ENCODE data around the gene SATB2. TPM values are rescaled to one million over a fixed set of nuclear protein-coding genes. Genes with fewer than 3 reads are reported as not detected.

SATB2 gene
- total RNA-seq, 8 experiments from 2014 or later = 1.1 to 81.9 (median 5.5) TPM

DNA sequence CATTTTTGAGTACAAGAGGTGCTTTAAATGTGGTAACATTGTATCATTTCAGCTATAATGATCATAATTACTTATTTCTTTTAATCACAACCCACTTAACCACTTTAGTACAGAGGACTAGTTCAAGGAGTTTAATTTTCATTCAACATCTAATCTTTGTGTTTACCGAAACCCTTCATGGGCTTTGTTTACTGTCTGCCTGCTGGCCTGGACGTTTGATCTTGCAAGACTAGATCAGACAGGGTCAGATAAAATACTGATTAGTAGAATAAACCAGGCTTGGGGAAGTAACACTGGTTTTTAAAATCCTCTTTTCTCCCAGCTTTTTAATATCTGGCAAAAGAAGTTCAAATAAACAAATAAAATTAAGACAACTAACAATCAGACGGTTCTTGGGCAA is 93.6 kb downstream of the SATB2 start:
- no peak overlapping the region for H3K4me3 ChIP-seq
- H3K27ac ChIP-seq = no peak overlapping the region
- in situ Hi-C loops (cut with MboI; ENCODE audit: low pct_unique_long_range_greater_than_20kb in 2 of 9, low sequenced_read_pairs in 9 of 9, unreplicated experiment in 9 of 9) = no loop called here
- H3K4me1 ChIP-seq (replicated peaks in 1 of 2) = no peaks in the 10 kb centered on the region
- 81 to 96% (median 92%) methylated on average over 2 to 3 of the region's 3 CpGs; no CpG with 5 or more reads in 1 of the 10 experiments for WGBS, 10 experiments
- no peak for ATAC-seq (replicated peaks in 6 of 8)

DNA sequence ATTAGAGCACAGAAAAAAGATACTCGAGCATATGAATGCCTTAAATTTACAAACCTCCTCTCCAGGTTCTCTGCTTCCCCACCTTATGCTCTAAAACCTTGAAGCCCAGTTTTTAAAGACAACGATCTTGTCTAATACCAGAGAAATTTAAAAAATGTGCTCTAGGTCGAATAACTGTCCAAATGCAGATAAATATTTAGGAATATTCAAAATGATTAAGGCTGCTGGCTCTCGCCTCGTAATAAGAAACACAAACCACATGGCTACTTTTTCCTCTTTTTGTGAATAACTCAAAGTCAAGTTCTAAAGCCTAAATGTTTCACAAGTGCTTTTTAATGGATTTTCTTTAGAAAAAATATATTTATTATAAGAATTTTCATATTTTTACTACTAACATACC is 101.3 kb downstream of the SATB2 start:
- Histone ChIP-seq H3K27ac (no peak overlapping the region), H3K4me1 (replicated peaks in 1 of 2) (no peaks in the 10 kb centered on the region), H3K4me3 (no peak overlapping the region)
- 6 to 96% (median 79%) methylated on average over 3 to 5 of the region's 5 CpGs; no CpG with 5 or more reads in 1 of the 10 experiments for WGBS, 10 experiments
- ATAC-seq (replicated peaks in 6 of 8) = no peak
- in situ Hi-C loops (cut with MboI; ENCODE audit: low pct_unique_long_range_greater_than_20kb in 2 of 9, low sequenced_read_pairs in 9 of 9, unreplicated experiment in 9 of 9) = no loop called here

DNA sequence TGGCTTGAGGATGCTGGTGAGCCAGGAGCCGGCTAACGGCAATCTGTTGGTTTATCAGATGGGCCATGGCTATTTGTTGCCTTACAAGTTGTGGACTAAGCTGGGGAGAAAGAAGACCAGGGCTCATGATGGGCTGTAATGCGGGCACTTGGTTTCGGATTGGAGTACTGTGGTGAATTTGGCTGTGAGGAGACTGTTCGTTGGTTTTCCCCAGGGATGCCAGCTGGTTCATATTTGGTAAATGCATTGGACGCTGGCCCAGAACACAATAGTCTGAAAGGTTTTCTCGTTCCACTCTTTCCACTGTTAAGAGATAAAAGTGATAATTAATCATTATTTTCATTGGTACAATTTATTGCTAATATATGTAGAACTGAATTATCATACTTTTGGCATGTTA is 108.9 kb downstream of the SATB2 start:
- H3K27ac ChIP-seq = no peak overlapping the region
- ATAC-seq (replicated peaks in 6 of 8) = no peak
- WGBS, 10 experiments = 43 to 96% (median 90%) methylated on average over 2 to 7 of the region's 7 CpGs; no CpG with 5 or more reads in 2 of the 10 experiments
- no peak overlapping the region for H3K4me3 ChIP-seq
- in situ Hi-C loops (cut with MboI; ENCODE audit: low pct_unique_long_range_greater_than_20kb in 2 of 9, low sequenced_read_pairs in 9 of 9, unreplicated experiment in 9 of 9) = no loop called here
- H3K4me1 ChIP-seq (replicated peaks in 1 of 2) = no peaks in the 10 kb centered on the region

DNA sequence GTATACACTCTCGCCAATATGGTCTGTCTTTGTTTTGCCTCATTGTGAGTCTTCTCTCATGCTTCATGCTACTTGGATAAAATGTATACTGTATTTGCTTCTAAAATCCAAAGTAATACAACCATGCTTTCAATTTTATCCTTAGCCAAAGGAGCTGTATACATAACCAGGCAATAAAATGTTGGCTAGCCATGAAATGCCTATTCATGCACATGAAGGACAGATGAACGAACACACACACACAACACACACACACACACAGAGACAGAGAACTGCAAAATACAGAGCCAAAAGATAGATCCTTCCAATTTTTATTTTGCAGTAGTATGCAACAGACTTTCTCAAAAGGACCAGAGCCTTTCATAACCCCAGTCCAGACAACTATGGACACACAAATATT is 113.7 kb downstream of the SATB2 start:
- Histone ChIP-seq H3K27ac (no peak overlapping the region), H3K4me1 (replicated peaks in 1 of 2) (peaks cover 0 to 2% of the 10 kb centered on the region in 2 donors), H3K4me3 (no peak overlapping the region)
- no peak for ATAC-seq (replicated peaks in 6 of 8)
- in situ Hi-C loops (cut with MboI; ENCODE audit: low pct_unique_long_range_greater_than_20kb in 2 of 9, low sequenced_read_pairs in 9 of 9, unreplicated experiment in 9 of 9) = no loop called here
- WGBS, 10 experiments = 83 to 100% (median 100%) methylated on average over 1 to 2 of the region's 2 CpGs; no CpG with 5 or more reads in 2 of the 10 experiments

DNA sequence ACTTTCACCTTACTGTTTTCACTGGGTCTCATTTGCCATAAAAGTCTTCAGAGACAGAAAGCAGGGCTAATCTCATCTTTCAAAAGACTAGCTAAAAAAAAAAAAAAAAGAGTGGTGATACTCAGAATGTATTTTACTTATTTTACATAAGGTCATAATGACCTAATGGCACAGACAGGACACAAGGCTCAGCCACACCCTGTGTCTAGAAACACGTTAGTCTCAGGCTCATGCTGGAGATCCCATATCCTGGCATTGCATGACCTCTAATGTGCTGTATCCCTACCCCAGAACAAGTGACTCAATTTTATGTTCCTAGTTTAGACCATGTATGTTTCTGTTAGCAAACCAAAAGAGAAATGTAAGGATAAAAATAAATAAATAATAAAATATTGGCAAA is 115.4 kb downstream of the SATB2 start:
- ATAC-seq (replicated peaks in 6 of 8) = peak in 2 of 8 experiments; percentile 90 to 92
- no peak overlapping the region for H3K4me3 ChIP-seq
- no peak overlapping the region for H3K27ac ChIP-seq
- 0 to 77% (median 60%) methylated on average over 1 of the region's 1 CpG; no CpG with 5 or more reads in 3 of the 10 experiments for WGBS, 10 experiments
- H3K4me1 ChIP-seq (replicated peaks in 1 of 2) = peaks cover 0 to 2% of the 10 kb centered on the region in 2 donors
- in situ Hi-C loops (cut with MboI; ENCODE audit: low pct_unique_long_range_greater_than_20kb in 2 of 9, low sequenced_read_pairs in 9 of 9, unreplicated experiment in 9 of 9) = no loop called here

DNA sequence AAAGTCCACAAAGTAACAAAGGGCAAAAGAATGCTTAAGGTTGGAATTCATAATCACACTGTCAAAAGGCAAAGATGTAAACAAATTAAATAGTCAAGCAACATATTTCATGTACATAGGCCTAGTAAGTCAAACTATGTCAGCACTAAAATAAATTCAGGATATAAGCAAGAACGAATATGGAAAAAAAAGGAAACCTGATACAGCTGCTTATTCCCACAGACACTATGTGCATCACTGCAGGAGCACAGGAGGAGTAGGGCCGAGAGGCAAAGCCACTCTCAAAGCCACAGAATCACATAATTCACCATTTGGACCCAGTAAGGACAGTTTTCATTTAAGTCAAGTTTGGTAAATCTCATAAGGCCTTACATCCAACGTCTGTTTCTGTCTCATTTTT is 116.6 kb downstream of the SATB2 start:
- in situ Hi-C loops (cut with MboI; ENCODE audit: low pct_unique_long_range_greater_than_20kb in 2 of 9, low sequenced_read_pairs in 9 of 9, unreplicated experiment in 9 of 9) = no loop called here
- ATAC-seq (replicated peaks in 6 of 8) = peak in 3 of 8 experiments; percentile 52 to 90 (median 78)
- H3K4me1 ChIP-seq (replicated peaks in 1 of 2) = peaks cover 0 to 2% of the 10 kb centered on the region in 2 donors
- H3K4me3 ChIP-seq = no peak overlapping the region
- WGBS, 10 experiments = 0 to 100% (median 59%) methylated on average over 1 to 3 of the region's 3 CpGs
- no peak overlapping the region for H3K27ac ChIP-seq

DNA sequence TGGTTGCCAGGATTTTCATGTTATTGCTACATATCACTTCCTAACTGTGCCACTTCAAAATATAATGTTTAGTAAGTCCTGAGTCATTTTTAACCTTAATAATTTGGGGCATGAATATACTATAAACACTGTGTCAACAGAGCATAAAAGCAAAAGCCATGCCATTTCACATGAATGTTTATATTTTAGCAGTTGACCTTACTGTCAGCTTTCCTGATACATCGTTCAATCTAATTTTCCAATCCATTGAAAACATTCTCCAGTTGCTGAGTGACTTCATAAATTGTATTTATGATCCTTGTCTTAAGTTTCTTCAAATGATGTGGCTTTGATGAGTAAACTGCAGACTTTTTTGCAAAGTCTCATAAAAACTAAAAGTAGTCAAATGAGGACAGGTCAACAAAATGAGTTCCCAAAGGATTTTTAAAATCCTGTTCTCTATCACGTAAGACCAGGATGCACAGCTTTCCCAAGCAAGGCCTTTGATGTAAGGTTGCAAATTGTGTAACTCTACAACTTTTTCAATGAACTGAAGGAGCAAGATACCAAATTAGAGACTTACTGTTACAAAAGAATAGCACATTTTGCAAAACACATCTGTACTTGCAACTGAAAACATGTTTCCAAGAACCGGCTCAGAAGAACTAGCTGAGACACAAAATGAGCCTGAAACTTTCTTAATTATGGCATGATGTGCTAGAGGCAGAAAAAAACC is 117.7 kb downstream of the SATB2 start:
- Histone ChIP-seq H3K4me3 (no peak overlapping the region), H3K4me1 (replicated peaks in 1 of 2) (peaks cover 0 to 2% of the 10 kb centered on the region in 2 donors), H3K27ac (no peak overlapping the region)
- ATAC-seq (replicated peaks in 6 of 8) = no peak
- WGBS, 10 experiments = 53 to 100% (median 97%) methylated on average over 2 to 3 of the region's 3 CpGs; no CpG with 5 or more reads in 1 of the 10 experiments
- in situ Hi-C loops (cut with MboI; ENCODE audit: low pct_unique_long_range_greater_than_20kb in 2 of 9, low sequenced_read_pairs in 9 of 9, unreplicated experiment in 9 of 9) = no loop called here

DNA sequence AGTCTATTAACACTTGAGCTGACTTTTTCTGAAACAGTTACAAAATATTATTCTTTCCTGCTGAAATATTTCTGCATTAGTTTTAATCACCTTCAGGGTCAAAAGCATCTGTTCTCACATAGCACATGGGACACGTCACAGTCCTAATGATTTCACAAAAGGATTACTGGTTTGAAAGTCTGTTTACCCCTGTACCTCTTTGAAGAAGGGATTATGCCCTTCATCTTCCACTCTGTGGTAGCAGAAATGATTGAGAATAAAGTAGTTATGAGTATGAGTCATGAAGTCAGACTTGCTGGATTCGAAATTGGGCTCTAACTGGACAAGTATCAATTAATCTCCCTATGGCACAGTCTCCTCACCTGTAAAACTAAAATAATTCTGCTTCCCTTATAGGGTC is 121.2 kb downstream of the SATB2 start:
- H3K27ac ChIP-seq = no peak overlapping the region
- H3K4me1 ChIP-seq (replicated peaks in 1 of 2) = peaks cover 0 to 4% of the 10 kb centered on the region in 2 donors
- WGBS, 10 experiments = 0 to 86% (median 45%) methylated on average over 1 to 2 of the region's 2 CpGs; no CpG with 5 or more reads in 1 of the 10 experiments
- H3K4me3 ChIP-seq = no peak overlapping the region
- in situ Hi-C loops (cut with MboI; ENCODE audit: low pct_unique_long_range_greater_than_20kb in 2 of 9, low sequenced_read_pairs in 9 of 9, unreplicated experiment in 9 of 9) = no loop called here
- no peak for ATAC-seq (replicated peaks in 6 of 8)

DNA sequence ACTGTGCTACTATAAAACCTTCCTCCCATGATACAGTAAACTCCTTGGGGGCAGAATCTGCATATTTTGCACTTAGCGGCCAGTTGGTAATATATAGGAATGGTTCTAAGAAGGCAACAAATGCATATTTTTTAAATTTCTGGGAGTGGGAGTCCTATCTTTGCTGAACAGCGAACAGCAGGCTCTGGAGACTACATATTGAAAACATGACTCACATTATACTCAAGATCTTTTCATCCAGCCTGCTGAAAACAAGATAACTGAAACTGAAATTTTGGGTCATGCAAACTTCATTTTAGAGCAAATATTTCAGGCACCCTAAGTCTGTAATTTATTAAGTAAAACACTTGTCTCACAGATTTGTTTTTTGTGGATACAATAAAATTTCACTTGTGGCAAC is 122.2 kb downstream of the SATB2 start:
- no peak overlapping the region for H3K27ac ChIP-seq
- WGBS, 10 experiments = 54 to 100% (median 96%) methylated on average over 1 to 2 of the region's 2 CpGs; no CpG with 5 or more reads in 1 of the 10 experiments
- ATAC-seq (replicated peaks in 6 of 8) = no peak
- no peak overlapping the region for H3K4me3 ChIP-seq
- in situ Hi-C loops (cut with MboI; ENCODE audit: low pct_unique_long_range_greater_than_20kb in 2 of 9, low sequenced_read_pairs in 9 of 9, unreplicated experiment in 9 of 9) = no loop called here
- peaks cover 0 to 2% of the 10 kb centered on the region in 2 donors for H3K4me1 ChIP-seq (replicated peaks in 1 of 2)

DNA sequence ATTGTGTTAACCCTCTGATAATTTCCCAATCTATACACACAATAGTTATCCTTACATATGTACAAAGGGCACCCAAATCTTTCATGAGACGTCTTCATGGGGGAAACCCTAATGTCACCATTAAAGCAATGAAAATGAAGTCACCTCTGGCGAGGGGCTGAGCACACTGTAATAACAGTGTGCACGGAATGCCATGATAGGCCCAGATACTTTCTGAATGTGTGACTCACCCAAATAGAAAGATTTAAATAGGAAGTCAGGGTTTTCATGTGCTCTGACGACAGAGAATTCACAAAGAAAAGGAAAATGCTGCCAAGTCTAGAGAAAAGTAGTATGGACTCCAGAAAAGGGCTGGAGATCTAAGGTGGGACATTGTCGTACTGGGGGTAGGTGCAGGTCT is 128.3 kb downstream of the SATB2 start:
- in situ Hi-C loops (cut with MboI; ENCODE audit: low pct_unique_long_range_greater_than_20kb in 2 of 9, low sequenced_read_pairs in 9 of 9, unreplicated experiment in 9 of 9) = no loop called here
- WGBS, 10 experiments = 0 to 90% (median 79%) methylated on average over 1 to 4 of the region's 5 CpGs; no CpG with 5 or more reads in 1 of the 10 experiments
- ATAC-seq (replicated peaks in 6 of 8) = peak in 2 of 8 experiments; percentile 31 to 80
- H3K27ac ChIP-seq = no peak overlapping the region
- H3K4me1 ChIP-seq (replicated peaks in 1 of 2) = peaks cover 0 to 2% of the 10 kb centered on the region in 2 donors
- H3K4me3 ChIP-seq = no peak overlapping the region

DNA sequence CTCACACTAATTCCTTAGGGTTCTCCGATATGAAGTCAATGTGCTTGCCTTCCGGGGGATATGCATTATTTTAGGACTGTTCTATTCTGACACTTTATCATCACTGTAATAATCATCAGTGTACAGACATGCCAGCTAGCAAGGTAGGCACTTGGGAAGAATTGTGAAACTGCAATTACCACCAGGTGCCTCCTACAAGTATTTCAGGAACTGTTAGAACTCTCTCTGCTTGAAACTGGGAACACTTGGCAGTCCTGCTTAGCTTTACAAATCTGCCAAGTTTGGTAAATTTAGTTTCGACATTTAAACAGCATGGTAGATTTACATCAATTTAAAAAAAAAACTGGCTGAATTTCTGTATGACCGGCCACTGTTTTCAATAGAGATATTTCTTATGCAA is 128.7 kb downstream of the SATB2 start:
- Histone ChIP-seq H3K4me3 (no peak overlapping the region), H3K27ac (no peak overlapping the region), H3K4me1 (replicated peaks in 1 of 2) (peaks cover 0 to 2% of the 10 kb centered on the region in 2 donors)
- in situ Hi-C loops (cut with MboI; ENCODE audit: low pct_unique_long_range_greater_than_20kb in 2 of 9, low sequenced_read_pairs in 9 of 9, unreplicated experiment in 9 of 9) = no loop called here
- ATAC-seq (replicated peaks in 6 of 8) = no peak
- 84 to 100% (median 95%) methylated on average over 1 to 4 of the region's 4 CpGs; no CpG with 5 or more reads in 1 of the 10 experiments for WGBS, 10 experiments

DNA sequence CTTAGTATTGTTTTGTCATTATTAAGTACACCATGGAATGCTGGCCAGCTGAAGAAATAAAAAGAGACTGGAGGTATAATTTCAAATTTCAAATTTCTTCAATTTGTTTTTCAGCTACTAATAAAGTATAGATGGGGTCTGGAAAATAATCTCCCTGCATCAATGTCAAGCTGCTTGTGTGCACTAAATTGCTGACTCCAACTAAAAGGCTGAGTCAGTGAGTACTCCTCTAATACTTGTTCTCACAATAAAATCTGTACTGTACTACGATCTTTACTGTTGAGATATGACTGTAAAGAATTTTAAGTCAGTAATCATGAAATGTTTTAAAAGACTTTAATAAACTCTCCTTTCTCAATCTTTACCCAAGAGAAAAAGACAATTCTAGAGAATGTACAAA is 131.9 kb downstream of the SATB2 start:
- no peaks in the 10 kb centered on the region for H3K4me1 ChIP-seq (replicated peaks in 1 of 2)
- no peak overlapping the region for H3K4me3 ChIP-seq
- in situ Hi-C loops (cut with MboI; ENCODE audit: low pct_unique_long_range_greater_than_20kb in 2 of 9, low sequenced_read_pairs in 9 of 9, unreplicated experiment in 9 of 9) = no loop called here
- WGBS, 10 experiments = 75 to 100% (median 100%) methylated on average over 1 of the region's 1 CpG; no CpG with 5 or more reads in 2 of the 10 experiments
- H3K27ac ChIP-seq = no peak overlapping the region
- ATAC-seq (replicated peaks in 6 of 8) = no peak

DNA sequence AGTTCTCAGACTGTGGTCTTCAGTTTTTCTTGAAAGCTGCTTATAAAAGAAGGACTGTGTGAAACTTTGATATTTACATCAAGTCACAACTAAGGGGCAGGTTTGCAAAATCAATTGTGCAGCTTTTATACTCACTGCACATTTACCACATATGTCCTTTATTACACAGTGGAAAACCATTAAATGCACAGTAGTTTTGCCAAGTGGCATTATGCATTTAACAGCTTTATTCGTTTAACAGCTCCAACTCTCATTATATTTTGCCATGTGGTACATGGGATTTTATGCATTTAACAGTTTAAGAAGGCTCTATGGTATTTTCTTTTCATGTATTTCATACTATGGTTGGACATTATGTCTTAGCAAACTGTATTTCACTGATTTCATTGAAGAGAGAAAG is 135.6 kb downstream of the SATB2 start:
- in situ Hi-C loops (cut with MboI; ENCODE audit: low pct_unique_long_range_greater_than_20kb in 2 of 9, low sequenced_read_pairs in 9 of 9, unreplicated experiment in 9 of 9) = no loop called here
- ATAC-seq (replicated peaks in 6 of 8) = no peak
- H3K4me3 ChIP-seq = no peak overlapping the region
- 0 to 100% (median 71%) methylated on average over 1 of the region's 1 CpG; no CpG with 5 or more reads in 3 of the 10 experiments for WGBS, 10 experiments
- no peak overlapping the region for H3K27ac ChIP-seq
- H3K4me1 ChIP-seq (replicated peaks in 1 of 2) = no peaks in the 10 kb centered on the region

DNA sequence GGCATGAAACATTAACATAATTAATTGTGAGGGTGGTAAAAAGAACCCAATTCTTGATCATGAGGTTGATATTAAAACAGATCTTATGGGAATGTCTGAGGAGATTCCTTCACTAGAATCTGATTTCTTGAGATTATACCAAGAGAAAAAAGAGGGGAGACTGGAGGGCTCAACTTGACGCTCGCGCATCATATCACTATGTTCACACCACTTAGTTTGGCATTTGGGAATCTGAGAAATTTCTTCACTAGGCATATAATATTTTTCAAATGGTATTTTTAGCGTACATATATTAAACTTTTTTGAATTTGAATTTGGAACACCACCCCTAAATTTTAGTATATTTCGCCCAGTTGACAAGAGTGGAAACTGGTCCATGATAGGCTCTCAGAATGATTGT is 140.1 kb downstream of the SATB2 start:
- H3K4me3 ChIP-seq = no peak overlapping the region
- ATAC-seq (replicated peaks in 6 of 8) = no peak
- in situ Hi-C loops (cut with MboI; ENCODE audit: low pct_unique_long_range_greater_than_20kb in 2 of 9, low sequenced_read_pairs in 9 of 9, unreplicated experiment in 9 of 9) = no loop called here
- H3K4me1 ChIP-seq (replicated peaks in 1 of 2) = no peaks in the 10 kb centered on the region
- WGBS, 10 experiments = 71 to 100% (median 97%) methylated on average over 1 to 5 of the region's 5 CpGs; no CpG with 5 or more reads in 1 of the 10 experiments
- no peak overlapping the region for H3K27ac ChIP-seq
